CD4-positive, alpha-beta T cell treated with Interleukin-17A for 1 hour (primary cell): ENCODE data around the gene MAGEE2.
"Not testable (repeated sequence)": the region's sequence is repeated elsewhere in the genome, so short reads cannot be mapped to it uniquely, and the experiment has no call there.

Experiments
- DNase-seq: peaks from one replicate; pipeline ENCODE4 v3.0.0-alpha.2; 2020

MAGEE2 gene

GRCh38 chrX:75784680-75785491, at the start of gene MAGEE2:
TSS of gene MAGEE2 (minus strand) at chrX:75785254. CDS start at chrX:75785051, 203 bp downstream.
- DNase-seq = peak; percentile 0

GRCh38 chrX:75786290-75786689, 1.2 kb upstream of the MAGEE2 start:
- DNase-seq = no peak

- DNase-seq = no peak
Measured at GRCh38 chrX:75781611-75782010, 3.4 kb downstream of the MAGEE2 start.

- DNase-seq = not testable (repeated sequence)
Measured at GRCh38 chrX:75768063-75768462, 17.0 kb downstream of the MAGEE2 start.

GRCh38 chrX:75748431-75748830, 36.6 kb downstream of the MAGEE2 start:
- DNase-seq = no peak

GRCh38 chrX:75746891-75747639, 38.0 kb downstream of the MAGEE2 start:
- DNase-seq = peak; percentile 6
